HEK293T (cell line): ENCODE data around the gene TPM1.

ENCODE experiments used
- CTCF ChIA-PET: fragments of 350-600 bp; formaldehyde crosslinking; extraction: SDS; loops from one replicate; lab custom pipeline; 2021; ENCODE audit warnings: antibody characterized with exemption, inconsistent platforms; lab: Yijun Ruan, JAX
- POLR2A ChIA-PET: fragments of 350-600 bp; formaldehyde crosslinking; extraction: SDS; loops from one replicate; lab custom pipeline; 2020; ENCODE audit warnings: antibody characterized with exemption, inconsistent platforms; lab: Yijun Ruan, JAX
- DNase-seq: peaks from one replicate; pipeline ENCODE4 v3.0.0; 2012; ENCODE audit warnings: mixed read lengths; ENCODE audit errors: extremely low spot score
- ARNT ChIP-seq: fragments of 450-650 bp; IDR thresholded peaks from 2 replicates; pipeline ENCODE4 v1.6.1; 2017; ENCODE audit warnings: mild to moderate bottlenecking
- BHLHE40 ChIP-seq: fragments of 450-650 bp; IDR thresholded peaks from 2 replicates; pipeline ENCODE4 v1.6.1; 2016; ENCODE audit warnings: mild to moderate bottlenecking, moderate library complexity, borderline replicate concordance
- CTBP1 ChIP-seq: fragments of 450-650 bp; IDR thresholded peaks from 2 replicates; pipeline ENCODE4 v1.6.1; 2016; ENCODE audit warnings: borderline replicate concordance
- ELF4 ChIP-seq: fragments of 450-650 bp; IDR thresholded peaks from 2 replicates; pipeline ENCODE4 v1.6.1; 2017; ENCODE audit warnings: antibody characterized with exemption
- FOXA1 ChIP-seq: fragments of 450-650 bp; IDR thresholded peaks from 2 replicates; pipeline ENCODE4 v1.6.1; 2016; ENCODE audit warnings: mild to moderate bottlenecking
- FOXK2 ChIP-seq: fragments of 450-650 bp; IDR thresholded peaks from 2 replicates; pipeline ENCODE4 v1.6.1; 2016; ENCODE audit warnings: mild to moderate bottlenecking
- FOXM1 ChIP-seq: fragments of 450-650 bp; IDR thresholded peaks from 2 replicates; pipeline ENCODE4 v1.6.1; 2017; ENCODE audit warnings: mild to moderate bottlenecking, borderline replicate concordance
- HDGF ChIP-seq: fragments of 450-650 bp; IDR thresholded peaks from 2 replicates; pipeline ENCODE4 v1.6.1; 2017; ENCODE audit warnings: antibody characterized with exemption, borderline replicate concordance
- L3MBTL2 ChIP-seq: fragments of 450-650 bp; conservative IDR thresholded peaks from 2 replicates; pipeline ENCODE4 v1.6.1; 2016; ENCODE audit warnings: mild to moderate bottlenecking
- LEF1 ChIP-seq: fragments of 450-650 bp; IDR thresholded peaks from 2 replicates; pipeline ENCODE4 v1.6.1; 2017; ENCODE audit warnings: mild to moderate bottlenecking, borderline replicate concordance
- NFRKB ChIP-seq: fragments of 450-650 bp; IDR thresholded peaks from 2 replicates; pipeline ENCODE4 v1.6.1; 2016; ENCODE audit warnings: mild to moderate bottlenecking, moderate library complexity
- SP1 ChIP-seq: fragments of 450-650 bp; IDR thresholded peaks from 2 replicates; pipeline ENCODE4 v1.6.1; 2017
- SUZ12 ChIP-seq: fragments of 450-650 bp; IDR thresholded peaks from 2 replicates; pipeline ENCODE4 v1.6.1; 2016; ENCODE audit warnings: mild to moderate bottlenecking
- TARDBP ChIP-seq: fragments of 450-650 bp; IDR thresholded peaks from 2 replicates; pipeline ENCODE4 v1.6.1; 2016
- ZNF384 ChIP-seq: fragments of 450-650 bp; IDR thresholded peaks from 2 replicates; pipeline ENCODE4 v1.6.1; 2016
- TF ChIP-seq, protein P1 (sequence below): fragments of 450-650 bp; IDR thresholded peaks from 2 replicates; pipeline ENCODE4 v1.6.1; 2016

The TPM1 gene

GRCh38 chr15:63015618-63016017 lies 26.9 kb upstream of the TPM1 start:
- ChIA-PET CTCF (no interaction called here), POLR2A (no interaction called here)
- DNase-seq = no peak
- TF ChIP-seq TARDBP (no peak), LEF1 (no peak), ARNT (no peak), NFRKB (no peak), L3MBTL2 (no peak), SUZ12 (no peak), ZNF384 (no peak)
- TF ChIP-seq, protein P1, sequence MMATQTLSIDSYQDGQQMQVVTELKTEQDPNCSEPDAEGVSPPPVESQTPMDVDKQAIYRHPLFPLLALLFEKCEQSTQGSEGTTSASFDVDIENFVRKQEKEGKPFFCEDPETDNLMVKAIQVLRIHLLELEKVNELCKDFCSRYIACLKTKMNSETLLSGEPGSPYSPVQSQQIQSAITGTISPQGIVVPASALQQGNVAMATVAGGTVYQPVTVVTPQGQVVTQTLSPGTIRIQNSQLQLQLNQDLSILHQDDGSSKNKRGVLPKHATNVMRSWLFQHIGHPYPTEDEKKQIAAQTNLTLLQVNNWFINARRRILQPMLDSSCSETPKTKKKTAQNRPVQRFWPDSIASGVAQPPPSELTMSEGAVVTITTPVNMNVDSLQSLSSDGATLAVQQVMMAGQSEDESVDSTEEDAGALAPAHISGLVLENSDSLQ = no peak

- ChIA-PET CTCF (no interaction called here), POLR2A (no interaction called here)
- DNase-seq = no peak
- TF ChIP-seq L3MBTL2 = no peak
- no peak for TF ChIP-seq SUZ12
- TF ChIP-seq LEF1 = no peak
- no peak for TF ChIP-seq FOXK2
- no peak for TF ChIP-seq ARNT
These were observed 26.3 kb upstream of the TPM1 start for GRCh38 chr15:63016234-63016633.

- ChIA-PET POLR2A (no interaction called here), CTCF (no interaction called here)
- no peak for DNase-seq
- TF ChIP-seq SUZ12 (no peak), LEF1 (no peak), ARNT (no peak), ELF4 (no peak), CTBP1 (no peak), FOXK2 (no peak), NFRKB (no peak), L3MBTL2 (no peak), FOXM1 (no peak), TARDBP (no peak), FOXA1 (no peak), BHLHE40 (no peak), SP1 (no peak), HDGF (no peak), ZNF384 (no peak)
- TF ChIP-seq, protein P1 = no peak
These were observed 23.9 kb upstream of the TPM1 start for GRCh38 chr15:63018639-63019038.

DNA sequence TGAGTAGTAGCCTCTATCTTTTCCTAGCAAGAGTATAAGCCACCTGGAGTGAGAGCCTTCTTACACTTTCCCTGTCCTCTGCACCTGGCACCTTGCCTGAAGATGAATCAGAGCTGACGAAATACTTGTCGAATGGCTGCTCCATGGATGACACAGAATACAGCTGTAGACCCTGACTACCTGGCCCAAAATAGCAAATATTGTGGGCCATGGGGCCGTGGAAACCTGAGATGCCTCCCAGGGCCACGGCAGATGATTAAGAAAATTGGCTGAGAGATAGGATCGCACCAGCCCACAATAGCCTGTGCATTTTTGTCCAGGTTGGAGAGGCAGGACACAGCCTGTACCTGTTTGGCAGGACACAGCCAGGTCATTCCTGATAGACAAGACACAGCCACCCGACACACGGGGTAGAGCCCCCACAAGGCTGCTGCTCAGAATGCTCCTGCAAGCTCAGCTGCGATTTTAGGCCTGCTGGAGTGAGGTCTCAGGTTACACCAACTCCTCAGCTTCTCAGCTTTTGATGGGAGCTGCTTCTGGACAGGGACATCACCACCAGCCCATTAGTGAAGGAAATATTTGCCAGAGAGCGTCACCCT lies 22.9 kb upstream of the TPM1 start:
- peak; percentile 31 for DNase-seq
- TF ChIP-seq TARDBP (no peak), L3MBTL2 (no peak), ZNF384 (no peak)
- ChIA-PET POLR2A (interaction anchor here (1.4 kb wide), 1 partner anchor 28 kb away, joined by 3 read pairs; no protein-coding TSS in a partner anchor), CTCF (interaction anchor here (1.1 kb wide), 1 partner anchor 28 kb away, joined by 4 read pairs; no protein-coding TSS in a partner anchor)

- ChIA-PET CTCF (interaction anchor here (1.1 kb wide), 1 partner anchor 27 kb away, joined by 4 read pairs; no protein-coding TSS in a partner anchor), POLR2A (interaction anchor here (1.4 kb wide), 1 partner anchor 28 kb away, joined by 3 read pairs; no protein-coding TSS in a partner anchor)
- TF ChIP-seq L3MBTL2 = no peak
- TF ChIP-seq BHLHE40 = no peak
- no peak for TF ChIP-seq FOXM1
- no peak for TF ChIP-seq ELF4
- no peak for TF ChIP-seq TARDBP
- no peak for TF ChIP-seq ZNF384
- no peak for TF ChIP-seq FOXK2
- no peak for TF ChIP-seq LEF1
- TF ChIP-seq SP1 = no peak
- no peak for TF ChIP-seq SUZ12
- TF ChIP-seq, protein P1 = no peak
- no peak for TF ChIP-seq ARNT
- TF ChIP-seq FOXA1 = no peak
- TF ChIP-seq NFRKB = no peak
- no peak for TF ChIP-seq CTBP1
- TF ChIP-seq HDGF = no peak
- DNase-seq = no peak
These were observed 22.4 kb upstream of the TPM1 start for GRCh38 chr15:63020128-63020527.

DNA sequence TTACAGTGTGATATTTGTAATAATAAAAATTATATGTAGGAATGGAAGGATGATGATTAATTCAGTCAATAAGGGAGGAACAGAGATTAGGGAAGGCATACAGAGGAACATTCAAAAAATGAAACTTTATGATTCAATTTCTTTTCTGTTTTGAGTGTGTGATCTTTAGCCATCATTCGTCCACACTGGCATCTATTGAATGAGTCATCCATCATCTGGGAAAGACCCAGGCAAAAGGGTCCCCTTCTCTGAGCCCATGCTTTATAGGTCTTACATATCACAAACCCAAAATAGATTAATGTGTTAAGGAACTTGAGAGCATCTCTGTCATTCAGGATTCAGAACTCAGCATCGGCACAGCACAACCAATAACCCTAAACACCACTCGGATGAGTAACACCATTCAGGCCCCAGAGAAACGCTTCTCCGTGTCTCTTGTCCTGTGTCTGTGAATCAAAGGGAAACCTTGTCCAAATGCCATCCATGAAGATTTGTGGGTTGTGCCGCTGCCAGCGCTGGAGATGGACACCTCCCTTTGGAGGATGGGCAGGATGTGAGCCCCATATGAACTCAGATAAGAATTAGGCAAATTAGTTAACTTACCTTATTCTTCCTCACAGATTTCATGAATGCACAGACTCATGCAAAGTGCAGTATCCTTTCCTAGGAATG lies 21.7 kb upstream of the TPM1 start:
- ChIA-PET POLR2A (no interaction called here), CTCF (no interaction called here)
- DNase-seq = no peak
- TF ChIP-seq FOXK2 (no peak), FOXM1 (no peak), SP1 (no peak), L3MBTL2 (no peak)
